Esophagus squamous epithelium (tissue), 4 donors: ENCODE data around the gene DCST2.

Source experiments
- CTCF ChIP-seq, 6 experiments: fragments of 450-650 bp in 4 of 6; fragments of 200-600 bp in 2 of 6; sonication (generic) in 2 of 6; IDR thresholded peaks; one replicate each; pipeline ENCODE4 v1.5.1; 2016 to 2019; ENCODE audit warnings: antibody characterized with exemption in 6 of 6, mild to moderate bottlenecking in 4 of 6, moderate library complexity in 4 of 6
- POLR2A ChIP-seq, 4 donors: fragments of 450-650 bp; IDR thresholded peaks; one replicate each; pipeline ENCODE4 v1.6.1; 2017; ENCODE audit warnings: antibody characterized with exemption in 4 of 4, mild to moderate bottlenecking in 4 of 4, moderate library complexity in 3 of 4

GRCh38 chr1:154982341-154982740 lies 51.2 kb downstream of the DCST2 start:
- TF ChIP-seq CTCF (IDR thresholded peaks at IDR 0.05) (no peak), POLR2A (IDR thresholded peaks at IDR 0.05) (no peak)
